DND-41 (cell line): ENCODE measurements around the gene AOPEP.

ENCODE experiments used
- ATAC-seq: fragments of 200-7000 bp; cut with Tn5 transposase; 3 replicates; pipeline ENCODE4 v1.9.1; 2021; ENCODE audit warnings: low read depth; ENCODE audit not compliant: insufficient read depth
- DNase-seq: peaks from one replicate; pipeline ENCODE4 v3.0.0-alpha.2; 2020
- H2AFZ ChIP-seq: 2 replicates; pipeline ENCODE4 v1.6.0; 2012; ENCODE audit warnings: low read depth, low read length
- H3K27ac ChIP-seq: 2 replicates; pipeline ENCODE4 v1.5.1; 2012; ENCODE audit warnings: low read length, inconsistent platforms
- H3K27me3 ChIP-seq: fragments of 200-600 bp; sonication (generic); 2 replicates; pipeline ENCODE4 v1.6.0; 2012; ENCODE audit warnings: low read length, mild to moderate bottlenecking, inconsistent platforms; ENCODE audit not compliant: insufficient read depth, poor library complexity
- H3K36me3 ChIP-seq: 2 replicates; pipeline ENCODE4 v1.5.1; 2012; ENCODE audit warnings: low read length, inconsistent platforms; ENCODE audit not compliant: insufficient read depth
- H3K4me1 ChIP-seq: 2 replicates; pipeline ENCODE4 v1.5.1; 2012; ENCODE audit warnings: mild to moderate bottlenecking, low read length; ENCODE audit not compliant: insufficient read depth
- H3K4me2 ChIP-seq: 2 replicates; pipeline ENCODE4 v1.6.0; 2012; ENCODE audit warnings: mild to moderate bottlenecking, moderate library complexity, low read length, inconsistent platforms; ENCODE audit not compliant: insufficient read depth
- H3K4me3 ChIP-seq, 2 experiments: fragments of 200-600 bp in 1 of 2; shearing (Covaris generic) in 1 of 2; 2 replicates each; pipeline ENCODE4 v1.5.1; 2012 to 2016; ENCODE audit warnings: inconsistent platforms in 2 of 2, low read length in 2 of 2, mild to moderate bottlenecking in 2 of 2, low read depth in 1 of 2, moderate library complexity in 1 of 2
- H3K79me2 ChIP-seq: 2 replicates; pipeline ENCODE4 v1.6.0; 2012; ENCODE audit warnings: low read length, inconsistent platforms; ENCODE audit not compliant: insufficient read depth
- H3K9ac ChIP-seq: 2 replicates; pipeline ENCODE4 v1.6.0; 2012; ENCODE audit warnings: low read depth, mild to moderate bottlenecking, inconsistent platforms, low read length, moderate library complexity
- H3K9me3 ChIP-seq: 2 replicates; pipeline ENCODE4 v1.5.1; 2012; ENCODE audit warnings: low read length, moderate library complexity, mild to moderate bottlenecking, inconsistent platforms; ENCODE audit not compliant: insufficient read depth, severe bottlenecking
- H4K20me1 ChIP-seq: 2 replicates; pipeline ENCODE4 v1.6.0; 2012; ENCODE audit warnings: low read length; ENCODE audit not compliant: insufficient read depth
- CTCF ChIP-seq: IDR thresholded peaks from 2 replicates; pipeline ENCODE4 v1.5.1; 2012; ENCODE audit warnings: borderline replicate concordance, low read length, moderate library complexity, mild to moderate bottlenecking; ENCODE audit not compliant: poor library complexity, severe bottlenecking; ENCODE audit errors: extremely low read depth
- EZH2 ChIP-seq: IDR thresholded peaks from 3 replicates; pipeline ENCODE4 v1.6.1; 2012; ENCODE audit warnings: borderline replicate concordance, low read depth, mild to moderate bottlenecking, moderate library complexity, low read length, inconsistent platforms; ENCODE audit not compliant: severe bottlenecking

The AOPEP gene

GRCh38 chr9:95045751-95046150 is 319.3 kb downstream of the AOPEP start:
- Histone ChIP-seq H3K36me3 (no peaks in the 10 kb centered on the region), H4K20me1 (no peaks in the 10 kb centered on the region), H3K4me1 (no peaks in the 10 kb centered on the region), H3K4me3 (no peak overlapping the region), H3K79me2 (no peaks in the 10 kb centered on the region), H3K9me3 (no peaks in the 10 kb centered on the region), H3K9ac (no peak overlapping the region), H3K4me2 (no peak overlapping the region), H2AFZ (no peak overlapping the region), H3K27ac (no peak overlapping the region), H3K27me3 (no peaks in the 10 kb centered on the region)
- TF ChIP-seq CTCF (no peak), EZH2 (no peak)
- DNase-seq: no peak
- ATAC-seq: no peak

DNA sequence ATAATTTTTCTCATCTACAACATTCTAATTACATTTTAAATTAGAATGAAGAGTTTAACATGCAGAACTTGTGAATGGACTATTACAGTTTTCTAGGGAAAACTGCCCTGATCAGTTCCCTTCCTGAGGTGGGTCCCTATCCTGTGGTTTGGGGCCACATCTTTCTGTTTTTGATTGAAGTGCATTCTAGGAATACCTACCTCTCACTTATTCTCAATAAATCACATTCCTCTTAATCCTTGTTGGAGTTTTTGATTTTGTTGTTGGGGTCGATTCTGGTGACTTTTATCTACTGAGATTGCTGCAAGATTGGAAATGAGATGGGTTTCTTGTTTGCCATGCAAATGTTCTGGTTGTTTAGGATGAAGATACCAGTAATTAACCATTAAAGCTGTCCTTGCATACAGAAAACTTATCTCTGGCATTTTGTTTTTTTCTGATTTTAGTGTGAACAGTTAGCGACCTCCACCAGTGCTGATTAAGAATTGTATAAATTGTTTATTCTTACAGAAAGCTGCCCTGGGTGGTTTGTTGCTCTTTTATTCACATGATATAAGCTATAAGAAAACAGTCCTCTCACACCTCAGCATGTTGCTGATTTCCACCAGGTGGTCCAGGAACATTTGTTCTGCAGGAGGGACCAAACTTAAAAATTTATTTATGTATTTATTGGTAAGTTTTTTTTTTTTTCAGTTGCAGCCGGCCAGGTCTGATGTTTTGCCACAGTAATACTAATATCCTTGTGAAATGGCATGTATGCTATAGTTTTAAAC is 321.1 kb downstream of the AOPEP start:
- Histone ChIP-seq H3K4me2 (no peak overlapping the region), H3K9ac (no peak overlapping the region), H3K27me3 (no peaks in the 10 kb centered on the region), H3K27ac (no peak overlapping the region), H2AFZ (no peak overlapping the region), H3K36me3 (no peaks in the 10 kb centered on the region), H3K9me3 (no peaks in the 10 kb centered on the region), H3K79me2 (no peaks in the 10 kb centered on the region), H3K4me3 (no peak overlapping the region), H4K20me1 (no peaks in the 10 kb centered on the region), H3K4me1 (no peaks in the 10 kb centered on the region)
- TF ChIP-seq CTCF (no peak), EZH2 (no peak)
- DNase-seq (no peak), ATAC-seq (no peak)

DNA sequence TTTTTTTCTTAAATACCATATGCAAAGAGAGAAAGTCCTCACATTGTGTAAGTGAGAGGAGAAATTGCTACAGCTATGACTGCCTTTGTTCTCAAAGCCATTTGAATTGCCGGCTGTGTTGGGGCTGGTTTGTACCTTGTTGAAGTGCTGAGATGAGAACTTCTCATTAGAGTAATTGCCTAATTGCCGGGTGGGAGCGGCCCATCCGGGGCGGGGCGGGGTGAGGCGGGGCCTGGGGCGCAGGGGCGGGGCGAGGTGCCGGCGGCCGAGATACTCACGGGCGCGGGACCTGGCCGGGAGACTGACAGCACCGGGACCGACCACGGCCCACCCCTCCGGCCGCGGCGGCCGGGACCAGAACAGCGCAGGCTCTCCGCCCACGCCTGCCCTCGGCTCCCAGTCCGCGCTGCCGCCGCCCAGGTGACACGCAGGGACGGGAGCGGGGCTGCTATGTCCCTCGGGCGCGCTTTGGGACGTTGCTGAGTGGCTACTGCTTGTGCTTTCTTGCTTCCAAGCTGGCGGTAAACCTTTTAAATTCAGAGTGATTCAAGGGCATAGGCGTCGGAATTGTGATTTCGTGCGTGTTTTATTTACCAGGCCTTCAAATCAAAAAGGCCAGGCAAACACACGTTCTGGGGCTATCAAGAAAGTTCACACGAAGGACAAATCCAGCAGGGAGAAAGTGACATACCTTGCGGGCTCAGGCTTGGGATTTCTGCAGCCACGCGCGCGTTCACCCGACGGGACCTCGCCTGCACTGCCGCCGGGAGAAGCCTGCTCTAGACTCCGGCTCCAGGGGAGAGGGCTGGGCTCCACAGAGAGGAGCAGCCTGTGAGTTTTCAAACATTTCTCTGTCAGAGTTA is 322.0 kb downstream of the AOPEP start:
- TF ChIP-seq EZH2 (no peak), CTCF (no peak)
- Histone ChIP-seq H3K4me3 (no peak overlapping the region), H3K79me2 (no peaks in the 10 kb centered on the region), H3K4me2 (no peak overlapping the region), H3K27ac (no peak overlapping the region), H3K9me3 (no peaks in the 10 kb centered on the region), H3K4me1 (no peaks in the 10 kb centered on the region), H2AFZ (no peak overlapping the region), H3K27me3 (no peaks in the 10 kb centered on the region), H3K36me3 (no peaks in the 10 kb centered on the region), H3K9ac (no peak overlapping the region), H4K20me1 (no peaks in the 10 kb centered on the region)
- DNase-seq: no peak
- ATAC-seq: no peak
